Endothelial cell of umbilical vein (primary cell): ENCODE measurements around the gene DAB1.

Experiments used
- CTCF ChIP-seq, 2 donors: IDR thresholded peaks; 1 replicate in 1 of 2; 2 replicates in 1 of 2; pipeline ENCODE4 v1.5.1; 2011; ENCODE audit warnings: low read length in 2 of 2, mild to moderate bottlenecking in 2 of 2, moderate library complexity in 2 of 2, control low read depth in 1 of 2, inconsistent platforms in 1 of 2, low read depth in 1 of 2; ENCODE audit not compliant: insufficient read depth in 1 of 2; ENCODE audit errors: extremely low read depth in 1 of 2
- EZH2 ChIP-seq: IDR thresholded peaks from 2 replicates; pipeline ENCODE4 v1.6.1; 2012; ENCODE audit warnings: borderline replicate concordance, low read depth, mild to moderate bottlenecking, moderate library complexity, low read length, inconsistent platforms; ENCODE audit not compliant: severe bottlenecking
- GATA2 ChIP-seq: IDR thresholded peaks from 2 replicates; pipeline ENCODE4 v1.7.0; 2011; ENCODE audit warnings: low read depth, mild to moderate bottlenecking, moderate library complexity, mixed read lengths, low read length; ENCODE audit not compliant: insufficient read length, insufficient read depth
- JUN ChIP-seq: IDR thresholded peaks from 2 replicates; pipeline ENCODE4 v1.6.1; 2011; ENCODE audit warnings: borderline replicate concordance, low read depth; ENCODE audit not compliant: insufficient read length, insufficient read depth
- MAX ChIP-seq: IDR thresholded peaks from 2 replicates; pipeline ENCODE4 v1.6.1; 2011; ENCODE audit not compliant: insufficient read depth, insufficient read length
- MYC ChIP-seq: IDR thresholded peaks from one replicate; pipeline ENCODE4 v1.6.1; 2011; ENCODE audit warnings: mild to moderate bottlenecking, low read depth, low read length
- POLR2A ChIP-seq: IDR thresholded peaks from 2 replicates; pipeline ENCODE4 v1.6.1; 2012; ENCODE audit warnings: low read depth, mild to moderate bottlenecking, control low read depth, low read length
- POLR2AphosphoS5 ChIP-seq: IDR thresholded peaks from 2 replicates; pipeline ENCODE4 v1.6.1; 2012; ENCODE audit warnings: low read depth, mild to moderate bottlenecking, control low read depth, low read length, moderate library complexity; ENCODE audit not compliant: insufficient read depth

GRCh38 chr1:57101209-57101608 is 322.7 kb downstream of the DAB1 start:
- TF ChIP-seq POLR2A (no peak), CTCF (IDR thresholded peaks at IDR 0.05; ENCODE audit: extremely low read depth in 1 of 2, insufficient read depth in 1 of 2, low read depth in 1 of 2, low read length in 2 of 2) (no peak), MAX (no peak), JUN (no peak), GATA2 (no peak), POLR2AphosphoS5 (no peak), EZH2 (no peak), MYC (no peak)
